Measurements from ENCODE around the gene SARDH. TPM values are rescaled to one million over a fixed set of nuclear protein-coding genes. Genes with fewer than 3 reads are reported as not detected.

The SARDH gene
- total and polyA plus RNA-seq, 2 of the 13 experiments (the other 11 are each of a cell fraction or from before 2014, with no cell fraction given): 11.6 to 34.9 TPM

GRCh38 chr9:133710661-133711427 is 27.3 kb downstream of the SARDH start (continued):
- 0 out of 2 replicates have a peak, but pooled peaks have one; percentile 21 for TF ChIP-seq ZBTB33 (CRISPR knock-in tag; IDR thresholded peaks at IDR 0.05)
- TF ChIP-seq TFE3 (CRISPR knock-in tag; IDR thresholded peaks at IDR 0.05): no peak
- TF ChIP-seq ZNF263 (CRISPR knock-in tag; IDR thresholded peaks at IDR 0.05): peak; percentile 68
- TF ChIP-seq, protein P1, sequence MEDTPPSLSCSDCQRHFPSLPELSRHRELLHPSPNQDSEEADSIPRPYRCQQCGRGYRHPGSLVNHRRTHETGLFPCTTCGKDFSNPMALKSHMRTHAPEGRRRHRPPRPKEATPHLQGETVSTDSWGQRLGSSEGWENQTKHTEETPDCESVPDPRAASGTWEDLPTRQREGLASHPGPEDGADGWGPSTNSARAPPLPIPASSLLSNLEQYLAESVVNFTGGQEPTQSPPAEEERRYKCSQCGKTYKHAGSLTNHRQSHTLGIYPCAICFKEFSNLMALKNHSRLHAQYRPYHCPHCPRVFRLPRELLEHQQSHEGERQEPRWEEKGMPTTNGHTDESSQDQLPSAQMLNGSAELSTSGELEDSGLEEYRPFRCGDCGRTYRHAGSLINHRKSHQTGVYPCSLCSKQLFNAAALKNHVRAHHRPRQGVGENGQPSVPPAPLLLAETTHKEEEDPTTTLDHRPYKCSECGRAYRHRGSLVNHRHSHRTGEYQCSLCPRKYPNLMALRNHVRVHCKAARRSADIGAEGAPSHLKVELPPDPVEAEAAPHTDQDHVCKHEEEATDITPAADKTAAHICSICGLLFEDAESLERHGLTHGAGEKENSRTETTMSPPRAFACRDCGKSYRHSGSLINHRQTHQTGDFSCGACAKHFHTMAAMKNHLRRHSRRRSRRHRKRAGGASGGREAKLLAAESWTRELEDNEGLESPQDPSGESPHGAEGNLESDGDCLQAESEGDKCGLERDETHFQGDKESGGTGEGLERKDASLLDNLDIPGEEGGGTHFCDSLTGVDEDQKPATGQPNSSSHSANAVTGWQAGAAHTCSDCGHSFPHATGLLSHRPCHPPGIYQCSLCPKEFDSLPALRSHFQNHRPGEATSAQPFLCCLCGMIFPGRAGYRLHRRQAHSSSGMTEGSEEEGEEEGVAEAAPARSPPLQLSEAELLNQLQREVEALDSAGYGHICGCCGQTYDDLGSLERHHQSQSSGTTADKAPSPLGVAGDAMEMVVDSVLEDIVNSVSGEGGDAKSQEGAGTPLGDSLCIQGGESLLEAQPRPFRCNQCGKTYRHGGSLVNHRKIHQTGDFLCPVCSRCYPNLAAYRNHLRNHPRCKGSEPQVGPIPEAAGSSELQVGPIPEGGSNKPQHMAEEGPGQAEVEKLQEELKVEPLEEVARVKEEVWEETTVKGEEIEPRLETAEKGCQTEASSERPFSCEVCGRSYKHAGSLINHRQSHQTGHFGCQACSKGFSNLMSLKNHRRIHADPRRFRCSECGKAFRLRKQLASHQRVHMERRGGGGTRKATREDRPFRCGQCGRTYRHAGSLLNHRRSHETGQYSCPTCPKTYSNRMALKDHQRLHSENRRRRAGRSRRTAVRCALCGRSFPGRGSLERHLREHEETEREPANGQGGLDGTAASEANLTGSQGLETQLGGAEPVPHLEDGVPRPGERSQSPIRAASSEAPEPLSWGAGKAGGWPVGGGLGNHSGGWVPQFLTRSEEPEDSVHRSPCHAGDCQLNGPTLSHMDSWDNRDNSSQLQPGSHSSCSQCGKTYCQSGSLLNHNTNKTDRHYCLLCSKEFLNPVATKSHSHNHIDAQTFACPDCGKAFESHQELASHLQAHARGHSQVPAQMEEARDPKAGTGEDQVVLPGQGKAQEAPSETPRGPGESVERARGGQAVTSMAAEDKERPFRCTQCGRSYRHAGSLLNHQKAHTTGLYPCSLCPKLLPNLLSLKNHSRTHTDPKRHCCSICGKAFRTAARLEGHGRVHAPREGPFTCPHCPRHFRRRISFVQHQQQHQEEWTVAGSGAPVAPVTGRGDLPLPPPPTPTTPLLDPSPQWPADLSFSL (CRISPR knock-in tag; IDR thresholded peaks at IDR 0.05): no peak
